ENCODE results near the gene CHMP6. TPM values are rescaled to one million over a fixed set of nuclear protein-coding genes. Genes with fewer than 3 reads are reported as not detected.
"Not testable (repeated sequence)": the region's sequence is repeated elsewhere in the genome, so short reads cannot be mapped to it uniquely, and the experiment has no call there.

CHMP6 gene
- total RNA-seq, 1 donor: 21.4 TPM

GRCh38 chr17:81028506-81028858, 36.8 kb downstream of the CHMP6 start:
- no peaks in the 10 kb centered on the region for H3K4me1 ChIP-seq (ENCODE audit: insufficient read depth, low read length)
- H4K20me1 ChIP-seq (ENCODE audit: insufficient read depth, low read length): peaks cover 10% of the 10 kb centered on the region
- TF ChIP-seq, protein P1, sequence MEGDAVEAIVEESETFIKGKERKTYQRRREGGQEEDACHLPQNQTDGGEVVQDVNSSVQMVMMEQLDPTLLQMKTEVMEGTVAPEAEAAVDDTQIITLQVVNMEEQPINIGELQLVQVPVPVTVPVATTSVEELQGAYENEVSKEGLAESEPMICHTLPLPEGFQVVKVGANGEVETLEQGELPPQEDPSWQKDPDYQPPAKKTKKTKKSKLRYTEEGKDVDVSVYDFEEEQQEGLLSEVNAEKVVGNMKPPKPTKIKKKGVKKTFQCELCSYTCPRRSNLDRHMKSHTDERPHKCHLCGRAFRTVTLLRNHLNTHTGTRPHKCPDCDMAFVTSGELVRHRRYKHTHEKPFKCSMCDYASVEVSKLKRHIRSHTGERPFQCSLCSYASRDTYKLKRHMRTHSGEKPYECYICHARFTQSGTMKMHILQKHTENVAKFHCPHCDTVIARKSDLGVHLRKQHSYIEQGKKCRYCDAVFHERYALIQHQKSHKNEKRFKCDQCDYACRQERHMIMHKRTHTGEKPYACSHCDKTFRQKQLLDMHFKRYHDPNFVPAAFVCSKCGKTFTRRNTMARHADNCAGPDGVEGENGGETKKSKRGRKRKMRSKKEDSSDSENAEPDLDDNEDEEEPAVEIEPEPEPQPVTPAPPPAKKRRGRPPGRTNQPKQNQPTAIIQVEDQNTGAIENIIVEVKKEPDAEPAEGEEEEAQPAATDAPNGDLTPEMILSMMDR (IDR thresholded peaks at IDR 0.05; ENCODE audit: extremely low read depth, low read depth, low read length): no peak
- DNase-seq (ENCODE audit: insufficient read length, low spot score, missing footprints): peak; percentile 80
- H3K27ac ChIP-seq (ENCODE audit: low read depth, low read length): no peak overlapping the region
- H3K27me3 ChIP-seq (ENCODE audit: insufficient read depth, low read length): peaks cover 40% of the 10 kb centered on the region
- no peak overlapping the region for H2AFZ ChIP-seq (ENCODE audit: low read length)
- peaks cover 10% of the 10 kb centered on the region for H3K36me3 ChIP-seq (ENCODE audit: insufficient read depth, low read length)
- no peaks in the 10 kb centered on the region for H3K79me2 ChIP-seq (ENCODE audit: insufficient read depth, low read length)
- H3K4me3 ChIP-seq (ENCODE audit: insufficient read depth, low read length): no peak overlapping the region
- H3K9me3 ChIP-seq (ENCODE audit: low read depth, low read length): no peaks in the 10 kb centered on the region
- no peak overlapping the region for H3K4me2 ChIP-seq (ENCODE audit: insufficient read depth, low read length)

DNA sequence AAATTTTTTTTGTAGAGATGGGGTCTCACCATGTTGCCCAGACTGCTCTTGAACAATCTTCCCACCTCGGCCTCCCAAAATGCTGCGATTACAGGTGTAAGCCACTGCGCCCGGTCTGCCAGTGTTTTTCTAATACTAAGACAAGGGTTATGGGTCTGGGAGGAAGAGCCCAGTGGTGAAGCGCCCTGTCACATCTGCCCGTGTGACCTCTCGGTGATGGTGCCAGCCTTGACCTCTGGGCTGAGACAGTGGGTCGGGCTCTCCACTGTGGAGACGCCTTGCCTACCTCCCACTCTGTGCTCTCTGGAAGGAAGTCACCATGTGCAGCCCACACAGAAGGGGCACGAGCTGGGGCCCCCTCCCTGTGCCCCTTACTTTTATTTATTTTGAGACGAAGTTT, 38.2 kb downstream of the CHMP6 start:
- no peak overlapping the region for H3K4me3 ChIP-seq (ENCODE audit: insufficient read depth, low read length)
- H4K20me1 ChIP-seq (ENCODE audit: insufficient read depth, low read length): peaks cover 10% of the 10 kb centered on the region
- no peak for DNase-seq (ENCODE audit: insufficient read length, low spot score, missing footprints)
- no peak overlapping the region for H3K4me2 ChIP-seq (ENCODE audit: insufficient read depth, low read length)
- H3K27ac ChIP-seq (ENCODE audit: low read depth, low read length): no peak overlapping the region
- H3K27me3 ChIP-seq (ENCODE audit: insufficient read depth, low read length): peaks cover 36% of the 10 kb centered on the region
- peaks cover 6% of the 10 kb centered on the region for H3K4me1 ChIP-seq (ENCODE audit: insufficient read depth, low read length)
- H2AFZ ChIP-seq (ENCODE audit: low read length): no peak overlapping the region
- peaks cover 10% of the 10 kb centered on the region for H3K36me3 ChIP-seq (ENCODE audit: insufficient read depth, low read length)
- TF ChIP-seq, protein P1 (IDR thresholded peaks at IDR 0.05; ENCODE audit: extremely low read depth, low read depth, low read length): no peak
- H3K79me2 ChIP-seq (ENCODE audit: insufficient read depth, low read length): peaks cover 4% of the 10 kb centered on the region
- no peaks in the 10 kb centered on the region for H3K9me3 ChIP-seq (ENCODE audit: low read depth, low read length)

GRCh38 chr17:81030312-81030711, 38.7 kb downstream of the CHMP6 start:
- not testable (repeated sequence) for H3K4me2 ChIP-seq (ENCODE audit: insufficient read depth, low read length); H2AFZ ChIP-seq (ENCODE audit: low read length); H3K36me3 ChIP-seq (ENCODE audit: insufficient read depth, low read length); H4K20me1 ChIP-seq (ENCODE audit: insufficient read depth, low read length); H3K79me2 ChIP-seq (ENCODE audit: insufficient read depth, low read length); H3K4me1 ChIP-seq (ENCODE audit: insufficient read depth, low read length); H3K27ac ChIP-seq (ENCODE audit: low read depth, low read length); DNase-seq (ENCODE audit: insufficient read length, low spot score, missing footprints); H3K9me3 ChIP-seq (ENCODE audit: low read depth, low read length); H3K4me3 ChIP-seq (ENCODE audit: insufficient read depth, low read length)
- H3K27me3 ChIP-seq (ENCODE audit: insufficient read depth, low read length): peaks cover 31% of the 10 kb centered on the region

DNA sequence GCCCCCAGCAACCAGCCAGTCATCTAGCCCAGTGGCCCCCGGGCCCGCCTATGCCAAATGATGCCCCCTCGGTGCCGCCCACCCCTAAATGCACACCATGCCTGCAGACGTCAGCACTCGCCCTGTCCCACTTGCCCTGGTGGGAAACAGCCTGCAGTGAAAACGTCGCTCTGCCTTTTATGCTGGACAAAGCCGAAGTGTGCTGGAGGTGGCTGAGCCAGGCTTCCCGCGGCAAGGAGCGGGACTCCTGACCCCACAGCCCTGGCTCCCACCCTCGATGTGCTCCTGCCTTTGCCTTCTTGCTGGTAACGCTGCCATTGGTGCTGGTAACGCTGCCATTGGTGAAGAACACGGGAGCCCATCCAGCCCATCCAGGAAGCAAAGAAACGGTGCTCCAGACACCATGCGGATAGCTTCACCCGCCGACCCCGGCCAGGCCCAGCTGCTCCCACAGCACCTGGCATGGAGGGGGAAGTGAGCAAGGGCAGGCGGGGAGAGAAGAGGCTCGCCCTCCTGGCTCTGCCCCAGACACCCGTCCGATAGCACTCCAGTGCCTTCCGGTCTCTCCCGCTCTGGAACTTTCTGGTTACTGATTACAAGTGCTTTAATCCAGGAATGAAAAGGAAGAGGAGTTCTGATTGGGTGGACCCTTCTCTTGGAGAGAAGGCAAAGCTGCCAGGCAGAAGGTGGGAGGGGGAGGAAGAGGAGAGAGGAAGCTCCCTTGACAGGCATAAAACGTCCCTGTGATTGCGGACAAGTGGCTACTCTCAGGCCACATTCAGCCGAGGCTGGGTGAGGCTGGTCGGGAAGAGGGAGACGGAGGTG, 39.3 kb downstream of the CHMP6 start:
- no peak overlapping the region for H3K4me2 ChIP-seq (ENCODE audit: insufficient read depth, low read length)
- H3K79me2 ChIP-seq (ENCODE audit: insufficient read depth, low read length): peaks cover 7% of the 10 kb centered on the region
- no peak overlapping the region for H2AFZ ChIP-seq (ENCODE audit: low read length)
- peak; percentile 81 for DNase-seq (ENCODE audit: insufficient read length, low spot score, missing footprints)
- no peak overlapping the region for H3K27ac ChIP-seq (ENCODE audit: low read depth, low read length)
- peaks cover 13% of the 10 kb centered on the region for H4K20me1 ChIP-seq (ENCODE audit: insufficient read depth, low read length)
- no peak overlapping the region for H3K4me3 ChIP-seq (ENCODE audit: insufficient read depth, low read length)
- H3K4me1 ChIP-seq (ENCODE audit: insufficient read depth, low read length): peaks cover 7% of the 10 kb centered on the region
- TF ChIP-seq, protein P1 (IDR thresholded peaks at IDR 0.05; ENCODE audit: extremely low read depth, low read depth, low read length): no peak
- no peaks in the 10 kb centered on the region for H3K9me3 ChIP-seq (ENCODE audit: low read depth, low read length)
- H3K27me3 ChIP-seq (ENCODE audit: insufficient read depth, low read length): peaks cover 25% of the 10 kb centered on the region
- H3K36me3 ChIP-seq (ENCODE audit: insufficient read depth, low read length): peaks cover 10% of the 10 kb centered on the region
